ENCODE data around the gene OR13G1. TPM values are rescaled to one million over a fixed set of nuclear protein-coding genes. Genes with fewer than 3 reads are reported as not detected.

OR13G1 gene
- total and polyA plus RNA-seq, 2 of the 13 experiments (the other 11 are each of a cell fraction or from before 2014, with no cell fraction given), result not detected

- no peak for ATAC-seq
- ChIA-PET CTCF (ENCODE audit: low intra/inter-chr PET ratio, low total read pairs) (no interaction called here), POLR2A (no interaction called here)
- 0% methylated on average over 1 of the region's 1 CpG for WGBS (ENCODE audit: low lambda C conversion rate)
- no peak overlapping the region for H3K4me2 ChIP-seq (ENCODE audit: low read depth, low read length)
- H3K27me3 ChIP-seq (ENCODE audit: control insufficient read depth in 1 of 2, insufficient read depth in 2 of 2, low read length in 2 of 2), result no peaks in the 10 kb centered on the region
- no peak overlapping the region for H2AFZ ChIP-seq (ENCODE audit: low read length)
- no peak overlapping the region for H3K27ac ChIP-seq (ENCODE audit: extremely low read length, insufficient read depth, low read length)
- H3K79me2 ChIP-seq (ENCODE audit: insufficient read depth, low read length), result no peaks in the 10 kb centered on the region
- DNase-seq (ENCODE audit: low spot score), result no peak
- peaks cover 31% of the 10 kb centered on the region for H3K9me3 ChIP-seq (ENCODE audit: low read length)
- H4K20me1 ChIP-seq (ENCODE audit: insufficient read depth, low read length), result no peaks in the 10 kb centered on the region
- H3K36me3 ChIP-seq (replicated peaks in 1 of 2; ENCODE audit: control insufficient read depth in 1 of 2, insufficient read depth in 2 of 2, low read length in 2 of 2), result no peaks in the 10 kb centered on the region
- TF ChIP-seq ATF7 (IDR thresholded peaks at IDR 0.05) (peak; percentile 70), ATF7 (CRISPR knock-in tag; IDR thresholded peaks at IDR 0.05) (no peak), HOXA7 (CRISPR knock-in tag; IDR thresholded peaks at IDR 0.05) (no peak), ZNF484 (CRISPR knock-in tag; IDR thresholded peaks at IDR 0.05; ENCODE audit: borderline replicate concordance, low read depth) (no peak), ZNF337 (CRISPR knock-in tag; IDR thresholded peaks at IDR 0.05; ENCODE audit: borderline replicate concordance, low read depth) (no peak), CBX1 (IDR thresholded peaks at IDR 0.05; ENCODE audit: low read depth) (no peak), MTA1 (CRISPR knock-in tag; IDR thresholded peaks at IDR 0.05; ENCODE audit: borderline replicate concordance) (no peak)
- in situ Hi-C loops (cut with HindIII; ENCODE audit: extremely low pct_ligation_motif_present, low pct_unique_long_range_greater_than_20kb) (no loop called here), intact Hi-C loops (cut with micrococcal nuclease; ENCODE audit: unreplicated experiment) (no loop called here)
- no peaks in the 10 kb centered on the region for H3K4me1 ChIP-seq (ENCODE audit: insufficient read depth, low read length)
- H3K9ac ChIP-seq (ENCODE audit: insufficient read depth, low read depth, low read length), result no peak overlapping the region
- H3K4me3 ChIP-seq (replicated peaks in 1 of 3; ENCODE audit: insufficient read depth in 1 of 3, low read depth in 2 of 3, low read length in 3 of 3), result no peak overlapping the region
- no peak for FAIRE-seq
- no TSS peak for BruUV-seq (replicated peaks)
Measured at GRCh38 chr1:247669225-247669624, 10.3 kb downstream of the OR13G1 start.

- WGBS (ENCODE audit: low lambda C conversion rate), result 4% methylated on average over 7 of the region's 7 CpGs
- H3K27me3 ChIP-seq (ENCODE audit: control insufficient read depth in 1 of 2, insufficient read depth in 2 of 2, low read length in 2 of 2), result no peaks in the 10 kb centered on the region
- H3K4me1 ChIP-seq (ENCODE audit: insufficient read depth, low read length), result no peaks in the 10 kb centered on the region
- in situ Hi-C loops (cut with HindIII; ENCODE audit: extremely low pct_ligation_motif_present, low pct_unique_long_range_greater_than_20kb) (no loop called here), intact Hi-C loops (cut with micrococcal nuclease; ENCODE audit: unreplicated experiment) (no loop called here)
- no peaks in the 10 kb centered on the region for H3K79me2 ChIP-seq (ENCODE audit: insufficient read depth, low read length)
- TF ChIP-seq MAFK (conservative IDR thresholded peaks at IDR 0.05 in 1 of 2, IDR thresholded peaks at IDR 0.05 in 1 of 2; ENCODE audit: low read length in 2 of 2) (peak in 1 of 2 experiments; percentile 13; a peak in 1 of 4 replicates), GATA4 (IDR thresholded peaks at IDR 0.05; ENCODE audit: borderline replicate concordance, low read depth) (no peak), ZZZ3 (CRISPR knock-in tag; IDR thresholded peaks at IDR 0.05; ENCODE audit: borderline replicate concordance) (no peak)
- 0 out of 2 replicates have a peak, but pooled peaks cover 4% of the 10 kb centered on the region for H3K9me3 ChIP-seq (ENCODE audit: low read length)
- ATAC-seq (no peak), FAIRE-seq (no peak), DNase-seq (ENCODE audit: low spot score) (no peak)
- CTCF ChIA-PET (ENCODE audit: low intra/inter-chr PET ratio, low total read pairs), result no interaction called here
- H3K36me3 ChIP-seq (replicated peaks in 1 of 2; ENCODE audit: control insufficient read depth in 1 of 2, insufficient read depth in 2 of 2, low read length in 2 of 2), result no peaks in the 10 kb centered on the region
- no peaks in the 10 kb centered on the region for H4K20me1 ChIP-seq (ENCODE audit: insufficient read depth, low read length)
- no peak overlapping the region for H3K4me2 ChIP-seq (ENCODE audit: low read depth, low read length)
- no peak overlapping the region for H3K4me3 ChIP-seq (replicated peaks in 1 of 3; ENCODE audit: insufficient read depth in 1 of 3, low read depth in 2 of 3, low read length in 3 of 3)
- H2AFZ ChIP-seq (ENCODE audit: low read length), result no peak overlapping the region
- POLR2A ChIA-PET, result no interaction called here
- H3K9ac ChIP-seq (ENCODE audit: insufficient read depth, low read depth, low read length), result no peak overlapping the region
- no TSS peak for BruUV-seq (replicated peaks)
- H3K27ac ChIP-seq (ENCODE audit: extremely low read length, insufficient read depth, low read length), result no peak overlapping the region
Measured at GRCh38 chr1:247656221-247656875, 23.2 kb downstream of the OR13G1 start.

Data from HepG2 (cell line).